ENCODE data around the gene TIMM21. TPM values are rescaled to one million over a fixed set of nuclear protein-coding genes. Genes with fewer than 3 reads are reported as not detected.

TIMM21 gene
- total RNA-seq, 1 experiment from 2014 or later, result 15.6 TPM

DNA sequence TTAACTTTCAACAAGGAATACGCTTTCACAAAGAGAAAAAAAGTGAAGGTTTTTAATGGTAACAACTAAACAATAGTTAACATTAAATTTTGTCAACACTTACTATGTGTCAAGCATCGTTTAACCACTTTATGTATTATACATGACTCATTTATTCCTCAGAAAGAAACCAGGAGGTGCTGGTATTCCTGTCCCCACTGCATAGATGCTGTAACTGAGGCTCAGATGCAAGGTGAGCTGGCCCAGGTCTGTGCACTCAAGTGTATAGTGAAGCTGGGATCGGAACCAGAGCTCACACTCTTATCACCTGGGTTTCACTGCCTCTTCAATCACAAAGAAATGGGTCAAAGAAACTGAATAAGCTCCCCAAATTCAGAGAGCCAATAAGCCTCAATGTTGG is 17.2 kb upstream of the TIMM21 start:
- H3K27ac Mint-ChIP-seq (ENCODE audit: unreplicated experiment), result no peak overlapping the region
- H3K27me3 ChIP-seq (replicated peaks; ENCODE audit: control insufficient read depth, insufficient read depth, low read length), result no peaks in the 10 kb centered on the region
- CTCF ChIA-PET, result no interaction called here

DNA sequence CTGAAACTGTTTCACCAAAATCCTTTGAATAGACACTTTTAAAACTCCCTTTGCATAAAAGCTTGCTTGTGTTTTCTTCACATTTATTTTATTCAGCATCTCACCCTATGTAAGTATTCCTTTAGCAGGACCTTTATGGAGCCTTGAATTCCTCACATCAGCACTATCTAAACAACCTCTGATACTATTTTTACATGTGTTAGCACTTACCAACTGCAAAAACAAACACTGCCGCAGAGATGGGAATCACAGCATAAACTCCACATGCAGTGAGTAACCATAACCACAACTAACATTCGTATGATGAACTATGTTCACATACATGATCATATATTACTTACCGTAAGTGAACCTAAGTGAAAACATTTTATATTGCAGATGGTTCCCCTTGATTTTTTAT is 16.1 kb upstream of the TIMM21 start:
- Mint-ChIP-seq H3K27ac (ENCODE audit: unreplicated experiment) (no peak overlapping the region), H3K9me3 (ENCODE audit: unreplicated experiment) (no peaks in the 10 kb centered on the region), H3K36me3 (ENCODE audit: insufficient read depth, unreplicated experiment) (no peaks in the 10 kb centered on the region), H3K4me3 (ENCODE audit: unreplicated experiment) (no peak overlapping the region), H3K27me3 (ENCODE audit: insufficient read depth, unreplicated experiment) (peaks cover 4% of the 10 kb centered on the region), H3K4me1 (ENCODE audit: low read depth, unreplicated experiment) (no peaks in the 10 kb centered on the region)
- POLR2A ChIA-PET, result no interaction called here
- Histone ChIP-seq H3K27me3 (replicated peaks; ENCODE audit: control insufficient read depth, insufficient read depth, low read length) (no peaks in the 10 kb centered on the region), H3K36me3 (ENCODE audit: control insufficient read depth, insufficient read depth, low read length) (no peaks in the 10 kb centered on the region), H3K4me1 (no peaks in the 10 kb centered on the region), H3K9me3 (no peaks in the 10 kb centered on the region), H3K4me3 (ENCODE audit: low read depth, low read length) (no peak overlapping the region)
- CTCF ChIA-PET, result no interaction called here
- no TSS peak for BruUV-seq (replicated peaks)
- intact Hi-C loops (cut with micrococcal nuclease; ENCODE audit: unreplicated experiment), result no loop called here
- TF ChIP-seq, protein P1, sequence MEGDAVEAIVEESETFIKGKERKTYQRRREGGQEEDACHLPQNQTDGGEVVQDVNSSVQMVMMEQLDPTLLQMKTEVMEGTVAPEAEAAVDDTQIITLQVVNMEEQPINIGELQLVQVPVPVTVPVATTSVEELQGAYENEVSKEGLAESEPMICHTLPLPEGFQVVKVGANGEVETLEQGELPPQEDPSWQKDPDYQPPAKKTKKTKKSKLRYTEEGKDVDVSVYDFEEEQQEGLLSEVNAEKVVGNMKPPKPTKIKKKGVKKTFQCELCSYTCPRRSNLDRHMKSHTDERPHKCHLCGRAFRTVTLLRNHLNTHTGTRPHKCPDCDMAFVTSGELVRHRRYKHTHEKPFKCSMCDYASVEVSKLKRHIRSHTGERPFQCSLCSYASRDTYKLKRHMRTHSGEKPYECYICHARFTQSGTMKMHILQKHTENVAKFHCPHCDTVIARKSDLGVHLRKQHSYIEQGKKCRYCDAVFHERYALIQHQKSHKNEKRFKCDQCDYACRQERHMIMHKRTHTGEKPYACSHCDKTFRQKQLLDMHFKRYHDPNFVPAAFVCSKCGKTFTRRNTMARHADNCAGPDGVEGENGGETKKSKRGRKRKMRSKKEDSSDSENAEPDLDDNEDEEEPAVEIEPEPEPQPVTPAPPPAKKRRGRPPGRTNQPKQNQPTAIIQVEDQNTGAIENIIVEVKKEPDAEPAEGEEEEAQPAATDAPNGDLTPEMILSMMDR (IDR thresholded peaks at IDR 0.05; ENCODE audit: insufficient read depth in 1 of 2, low read depth in 1 of 2, low read length in 1 of 2, severe bottlenecking in 1 of 2, unreplicated experiment in 1 of 2), result no peak
- DNase-seq, result no peak

More for the DNA sequence above, 17.2 kb upstream of the TIMM21 start:
- intact Hi-C loops (cut with micrococcal nuclease; ENCODE audit: unreplicated experiment), result no loop called here
- no TSS peak for BruUV-seq (replicated peaks)
- no peaks in the 10 kb centered on the region for H3K4me1 ChIP-seq
- no peaks in the 10 kb centered on the region for H3K36me3 Mint-ChIP-seq (ENCODE audit: insufficient read depth, unreplicated experiment)
- TF ChIP-seq, protein P1 (IDR thresholded peaks at IDR 0.05; ENCODE audit: insufficient read depth in 1 of 2, low read depth in 1 of 2, low read length in 1 of 2, severe bottlenecking in 1 of 2, unreplicated experiment in 1 of 2), result no peak
- POLR2A ChIA-PET, result no interaction called here
- H3K27me3 Mint-ChIP-seq (ENCODE audit: insufficient read depth, unreplicated experiment), result peaks cover 9% of the 10 kb centered on the region
- no peak for DNase-seq
- no peaks in the 10 kb centered on the region for H3K4me1 Mint-ChIP-seq (ENCODE audit: low read depth, unreplicated experiment)
- no peaks in the 10 kb centered on the region for H3K9me3 ChIP-seq
- no peak overlapping the region for H3K4me3 ChIP-seq (ENCODE audit: low read depth, low read length)
- no peaks in the 10 kb centered on the region for H3K36me3 ChIP-seq (ENCODE audit: control insufficient read depth, insufficient read depth, low read length)
- H3K4me3 Mint-ChIP-seq (ENCODE audit: unreplicated experiment), result no peak overlapping the region
- no peaks in the 10 kb centered on the region for H3K9me3 Mint-ChIP-seq (ENCODE audit: unreplicated experiment)

DNA sequence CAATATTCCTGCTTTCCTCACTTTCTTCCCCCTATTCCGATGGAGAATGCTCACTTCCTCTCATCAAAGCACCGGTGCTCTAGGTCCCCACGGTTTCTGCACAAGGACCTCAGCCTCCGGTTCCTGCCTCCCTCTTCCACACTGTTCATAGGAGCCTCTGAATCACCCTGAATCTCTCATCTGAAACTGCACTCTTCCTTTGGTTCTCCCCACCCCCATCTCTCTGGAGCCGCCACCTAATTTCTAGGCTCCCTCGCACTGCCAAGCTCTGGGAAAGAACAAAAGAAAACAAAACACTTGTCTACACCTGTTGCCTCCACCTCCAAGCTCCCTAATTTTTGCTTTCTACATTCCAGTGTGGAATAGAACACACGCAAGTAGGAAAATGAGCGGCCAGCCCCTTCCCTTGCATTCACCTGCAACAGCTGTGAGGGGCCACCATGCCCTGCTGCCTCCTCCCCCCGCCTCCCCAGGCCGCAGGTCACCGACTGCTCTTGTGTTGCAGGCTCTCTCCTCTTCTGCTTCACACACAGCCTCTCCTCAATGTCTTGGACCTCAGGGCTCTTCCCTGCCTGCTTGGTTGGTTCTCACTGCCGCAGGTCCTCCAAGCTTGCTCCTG is 10.3 kb upstream of the TIMM21 start:
- H3K36me3 Mint-ChIP-seq (ENCODE audit: insufficient read depth, unreplicated experiment), result no peaks in the 10 kb centered on the region

More for the DNA sequence above, 10.3 kb upstream of the TIMM21 start:
- H3K9me3 ChIP-seq, result no peaks in the 10 kb centered on the region
- no peaks in the 10 kb centered on the region for H3K4me1 ChIP-seq
- CTCF ChIA-PET, result no interaction called here
- H3K27me3 ChIP-seq (replicated peaks; ENCODE audit: control insufficient read depth, insufficient read depth, low read length), result no peaks in the 10 kb centered on the region
- no peak overlapping the region for H3K4me3 ChIP-seq (ENCODE audit: low read depth, low read length)
- Mint-ChIP-seq H3K4me1 (ENCODE audit: low read depth, unreplicated experiment) (no peaks in the 10 kb centered on the region), H3K4me3 (ENCODE audit: unreplicated experiment) (no peak overlapping the region), H3K27ac (ENCODE audit: unreplicated experiment) (no peak overlapping the region), H3K9me3 (ENCODE audit: unreplicated experiment) (no peaks in the 10 kb centered on the region), H3K27me3 (ENCODE audit: insufficient read depth, unreplicated experiment) (peaks cover 19% of the 10 kb centered on the region)
- no peaks in the 10 kb centered on the region for H3K36me3 ChIP-seq (ENCODE audit: control insufficient read depth, insufficient read depth, low read length)
- DNase-seq, result no peak
- POLR2A ChIA-PET, result no interaction called here
- BruUV-seq (replicated peaks), result no TSS peak
- intact Hi-C loops (cut with micrococcal nuclease; ENCODE audit: unreplicated experiment), result no loop called here
- TF ChIP-seq, protein P1 (IDR thresholded peaks at IDR 0.05; ENCODE audit: insufficient read depth in 1 of 2, low read depth in 1 of 2, low read length in 1 of 2, severe bottlenecking in 1 of 2, unreplicated experiment in 1 of 2), result no peak

Data from Caco-2 (cell line).